Testis (tissue), 3 donors: Measurements from ENCODE around the gene AGBL1. TPM values are rescaled to one million over a fixed set of nuclear protein-coding genes. Genes with fewer than 3 reads are reported as not detected.

ENCODE experiments used
- DNase-seq: peaks from one replicate; pipeline ENCODE4 v3.0.0-alpha.2; 2019
- H3K27ac ChIP-seq, 2 donors: fragments of 200-600 bp; sonication (generic); one replicate each; pipeline ENCODE4 v1.5.1; 2019
- H3K27me3 ChIP-seq: fragments of 200-600 bp; sonication (generic); one replicate; pipeline ENCODE4 v1.5.1; 2019
- H3K36me3 ChIP-seq: fragments of 200-600 bp; sonication (generic); one replicate; pipeline ENCODE4 v1.5.1; 2017; ENCODE audit warnings: low read depth; ENCODE audit errors: missing control alignments
- H3K4me1 ChIP-seq: fragments of 200-600 bp; sonication (generic); one replicate; pipeline ENCODE4 v1.5.1; 2019
- H3K4me3 ChIP-seq, 2 donors: fragments of 200-600 bp; sonication (generic); one replicate each; pipeline ENCODE4 v1.5.1; 2017 to 2019
- H3K9me3 ChIP-seq: fragments of 200-600 bp; sonication (generic); one replicate; pipeline ENCODE4 v1.5.1; 2017
- POLR2A ChIP-seq: fragments of 450-650 bp; IDR thresholded peaks from one replicate; pipeline ENCODE4 v1.6.1; 2017; ENCODE audit warnings: antibody characterized with exemption, mild to moderate bottlenecking, moderate library complexity
- WGBS, 2 donors: methylation state at CpG; one replicate each; pipeline ENCODE4 v1.1.5; 2018; 5-methylcytosine and 5-hydroxymethylcytosine counted together
- intact Hi-C: fragments of 100-400 bp; cut with DNase I; formaldehyde crosslinking; loops from one replicate; pipeline ENCODE4 v1.15.1; 2023; ENCODE audit warnings: low total_unique reads
- polyA plus RNA-seq: library from polyadenylated mRNA; stranded (reverse); fragments of 350-450 nt; fragmentation: Illumina TruSeq; extraction: RNeasy Lipid Tissue Mini Kit (QIAGEN cat#74804); gene quantifications from one replicate; pipeline ENCODE4 v1.2.3, GENCODE V29; 2014; ENCODE audit warnings: low read depth, low replicate concordance; ENCODE audit not compliant: insufficient read depth
- total RNA-seq, 2 donors: library from RNA; depleted of rRNA; stranded (reverse); fragments of >200 nt; gene quantifications; one replicate each; pipeline ENCODE4 v1.2.3, GENCODE V29; 2016
- TF ChIP-seq, protein P1 (sequence below), 3 experiments: fragments of 450-650 bp in 2 of 3; fragments of 200-600 bp in 1 of 3; sonication (generic) in 1 of 3; IDR thresholded peaks; one replicate each; pipeline ENCODE4 v1.5.1; 2016 to 2019; ENCODE audit warnings: antibody characterized with exemption in 3 of 3, mild to moderate bottlenecking in 2 of 3, moderate library complexity in 1 of 3

Gene AGBL1
- total and polyA plus RNA-seq, 3 donors from 2014 or later = 0.37 to 0.94 (median 0.70) TPM

DNA sequence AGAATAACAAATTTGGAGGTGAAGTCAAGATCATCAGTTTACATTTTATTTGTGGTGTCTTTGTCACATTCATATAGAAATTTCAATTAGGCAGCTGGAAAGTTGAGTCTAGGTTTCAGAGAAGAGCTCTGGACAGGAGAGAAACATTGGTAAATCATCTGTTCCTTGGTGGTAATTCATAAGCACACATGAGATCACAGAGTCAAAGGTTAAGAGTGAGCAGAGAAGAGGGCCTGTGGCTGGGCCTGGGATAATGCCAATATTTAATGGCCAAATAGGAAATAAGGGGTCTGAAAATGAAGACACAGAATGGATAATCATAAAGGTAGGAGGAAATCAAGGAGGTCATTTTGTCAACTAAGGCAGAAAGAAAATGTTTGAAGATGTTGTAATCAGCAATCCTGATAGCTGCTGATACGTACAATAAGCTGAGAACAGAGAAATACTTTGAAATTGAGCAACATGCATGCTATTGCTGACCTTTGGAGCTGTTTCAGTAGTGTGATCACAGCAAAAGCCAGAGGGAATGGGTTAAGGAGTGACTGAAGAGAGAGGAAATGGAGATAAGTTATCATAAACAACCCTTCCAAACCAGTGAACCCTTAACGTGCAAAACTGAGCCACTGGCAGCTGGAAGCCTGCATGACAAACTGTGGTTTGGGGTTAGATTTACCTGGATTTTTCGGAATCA lies 692.8 kb downstream of the AGBL1 start:
- no peaks in the 10 kb centered on the region for H3K9me3 ChIP-seq
- WGBS, 2 donors = 68 to 69% methylated on average over 3 of the region's 3 CpGs
- no peaks in the 10 kb centered on the region for H3K36me3 ChIP-seq
- H3K4me1 ChIP-seq = no peaks in the 10 kb centered on the region
- no peak for TF ChIP-seq POLR2A
- H3K27ac ChIP-seq = no peak overlapping the region
- H3K27me3 ChIP-seq = no peaks in the 10 kb centered on the region
- intact Hi-C loops = no loop called here
- no peak overlapping the region for H3K4me3 ChIP-seq
- DNase-seq = no peak

GRCh38 chr15:86773736-86774135 lies 694.1 kb downstream of the AGBL1 start:
- intact Hi-C loops = no loop called here
- Histone ChIP-seq H3K4me1 (no peaks in the 10 kb centered on the region), H3K36me3 (no peaks in the 10 kb centered on the region), H3K9me3 (no peaks in the 10 kb centered on the region), H3K4me3 (no peak overlapping the region), H3K27ac (no peak overlapping the region), H3K27me3 (no peaks in the 10 kb centered on the region)
- WGBS, 2 donors = 46 to 86% methylated on average over 1 of the region's 1 CpG
- DNase-seq = no peak
- TF ChIP-seq, protein P1, sequence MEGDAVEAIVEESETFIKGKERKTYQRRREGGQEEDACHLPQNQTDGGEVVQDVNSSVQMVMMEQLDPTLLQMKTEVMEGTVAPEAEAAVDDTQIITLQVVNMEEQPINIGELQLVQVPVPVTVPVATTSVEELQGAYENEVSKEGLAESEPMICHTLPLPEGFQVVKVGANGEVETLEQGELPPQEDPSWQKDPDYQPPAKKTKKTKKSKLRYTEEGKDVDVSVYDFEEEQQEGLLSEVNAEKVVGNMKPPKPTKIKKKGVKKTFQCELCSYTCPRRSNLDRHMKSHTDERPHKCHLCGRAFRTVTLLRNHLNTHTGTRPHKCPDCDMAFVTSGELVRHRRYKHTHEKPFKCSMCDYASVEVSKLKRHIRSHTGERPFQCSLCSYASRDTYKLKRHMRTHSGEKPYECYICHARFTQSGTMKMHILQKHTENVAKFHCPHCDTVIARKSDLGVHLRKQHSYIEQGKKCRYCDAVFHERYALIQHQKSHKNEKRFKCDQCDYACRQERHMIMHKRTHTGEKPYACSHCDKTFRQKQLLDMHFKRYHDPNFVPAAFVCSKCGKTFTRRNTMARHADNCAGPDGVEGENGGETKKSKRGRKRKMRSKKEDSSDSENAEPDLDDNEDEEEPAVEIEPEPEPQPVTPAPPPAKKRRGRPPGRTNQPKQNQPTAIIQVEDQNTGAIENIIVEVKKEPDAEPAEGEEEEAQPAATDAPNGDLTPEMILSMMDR (IDR thresholded peaks at IDR 0.05) = no peak
- TF ChIP-seq POLR2A = no peak

GRCh38 chr15:86776145-86776544 lies 696.5 kb downstream of the AGBL1 start:
- DNase-seq = no peak
- TF ChIP-seq, protein P1 (IDR thresholded peaks at IDR 0.05) = no peak
- no peak for TF ChIP-seq POLR2A
- WGBS, 2 donors = 88 to 91% methylated on average over 2 of the region's 2 CpGs
- H3K27me3 ChIP-seq = no peaks in the 10 kb centered on the region
- H3K4me3 ChIP-seq = no peak overlapping the region
- H3K36me3 ChIP-seq = no peaks in the 10 kb centered on the region
- intact Hi-C loops = no loop called here
- H3K27ac ChIP-seq = no peak overlapping the region
- no peaks in the 10 kb centered on the region for H3K4me1 ChIP-seq
- H3K9me3 ChIP-seq = no peaks in the 10 kb centered on the region

- no peaks in the 10 kb centered on the region for H3K4me1 ChIP-seq
- intact Hi-C loops = no loop called here
- H3K36me3 ChIP-seq = no peaks in the 10 kb centered on the region
- H3K27me3 ChIP-seq = no peaks in the 10 kb centered on the region
- H3K4me3 ChIP-seq = no peak overlapping the region
- no peaks in the 10 kb centered on the region for H3K9me3 ChIP-seq
- DNase-seq = no peak
- WGBS, 2 donors = 91 to 100% methylated on average over 1 of the region's 1 CpG
- no peak for TF ChIP-seq POLR2A
- TF ChIP-seq, protein P1 (IDR thresholded peaks at IDR 0.05) = no peak
- no peak overlapping the region for H3K27ac ChIP-seq
Measured at GRCh38 chr15:86796521-86796920, 716.9 kb downstream of the AGBL1 start.

DNA sequence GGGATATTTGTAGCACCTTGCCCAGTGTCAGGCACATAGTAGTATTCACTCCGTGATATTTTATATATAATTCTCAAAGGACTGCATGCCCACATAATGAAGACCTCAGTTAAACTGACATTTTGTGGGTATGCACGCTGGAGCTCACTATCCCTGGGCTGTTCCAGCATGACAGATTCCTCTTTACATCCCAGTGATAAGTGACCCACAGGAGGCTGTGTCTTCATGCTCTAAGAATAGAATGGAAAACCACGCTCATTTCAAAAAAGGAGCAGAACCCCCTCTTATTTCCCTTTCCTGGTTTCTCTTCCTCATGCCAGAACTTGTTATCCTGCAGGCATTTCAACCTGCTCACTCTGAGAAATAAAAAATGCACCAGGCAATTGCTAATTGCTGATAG lies 717.5 kb downstream of the AGBL1 start:
- no peak for DNase-seq
- TF ChIP-seq POLR2A = no peak
- TF ChIP-seq, protein P1 (IDR thresholded peaks at IDR 0.05) = no peak

More for the DNA sequence above, 717.5 kb downstream of the AGBL1 start:
- Histone ChIP-seq H3K27me3 (no peaks in the 10 kb centered on the region), H3K36me3 (no peaks in the 10 kb centered on the region), H3K4me3 (no peak overlapping the region), H3K27ac (no peak overlapping the region), H3K9me3 (no peaks in the 10 kb centered on the region), H3K4me1 (no peaks in the 10 kb centered on the region)
- intact Hi-C loops = no loop called here
- WGBS, 2 donors = 64 to 82% methylated on average over 3 of the region's 3 CpGs
